DMS53 treated with DMSO at 0.1 percent for 48 hours (cell line): Measurements from ENCODE around the gene TBRG4.

ENCODE experiments used
- DNase-seq: peaks from one replicate; lab custom pipeline; 2025; ENCODE audit not compliant: unreplicated experiment; lab: John Stamatoyannopoulos, UW

Gene TBRG4

GRCh38 chr7:45092100-45092930, 19.2 kb downstream of the TBRG4 start:
- DNase-seq: no peak

GRCh38 chr7:45089341-45089891, 22.1 kb downstream of the TBRG4 start:
- DNase-seq: peak; percentile 39

GRCh38 chr7:45088821-45089340, 22.6 kb downstream of the TBRG4 start, which contains the start of gene NACAD:
Gene NACAD, minus strand, starts transcription at chr7:45088969. Its CDS starts 75 bp downstream, at chr7:45088894.
- no peak for DNase-seq

- DNase-seq: no peak
Observed at GRCh38 chr7:45088146-45088701, 23.3 kb downstream of the TBRG4 start.

- DNase-seq: no peak
Observed at GRCh38 chr7:45087301-45088145, 24.0 kb downstream of the TBRG4 start.

GRCh38 chr7:45086331-45087065, 25.0 kb downstream of the TBRG4 start:
- no peak for DNase-seq

GRCh38 chr7:45085619-45086200, 25.8 kb downstream of the TBRG4 start:
- no peak for DNase-seq

GRCh38 chr7:45084901-45085618, 26.4 kb downstream of the TBRG4 start:
- DNase-seq: no peak

- no peak for DNase-seq
Observed at GRCh38 chr7:45084336-45084735, 27.2 kb downstream of the TBRG4 start.

GRCh38 chr7:45082831-45083331, 28.6 kb downstream of the TBRG4 start:
- no peak for DNase-seq

- DNase-seq: no peak
Observed at GRCh38 chr7:45082031-45082830, 29.3 kb downstream of the TBRG4 start.

- DNase-seq: no peak
Observed at GRCh38 chr7:45081670-45081974, 29.9 kb downstream of the TBRG4 start.

- no peak for DNase-seq
Observed at GRCh38 chr7:45080958-45081669, 30.4 kb downstream of the TBRG4 start.

GRCh38 chr7:45080265-45080957, 31.1 kb downstream of the TBRG4 start:
- DNase-seq: no peak

GRCh38 chr7:45078125-45078681, 33.3 kb downstream of the TBRG4 start:
- DNase-seq: no peak

- DNase-seq: no peak
Observed at GRCh38 chr7:45077579-45077978, 33.9 kb downstream of the TBRG4 start.

- DNase-seq: no peak
Observed at GRCh38 chr7:45076946-45077345, 34.6 kb downstream of the TBRG4 start.
